ENCODE measurements around the gene YIPF5.

The YIPF5 gene

GRCh38 chr5:144117412-144117811 lies 53.0 kb downstream of the YIPF5 start:
- no peak for DNase-seq (ENCODE audit: low read depth)
- H3K4me3 ChIP-seq (ENCODE audit: control insufficient read depth, low read depth, low read length): no peak overlapping the region
- TF ChIP-seq CTCF (IDR thresholded peaks at IDR 0.05; ENCODE audit: control insufficient read depth, insufficient read depth, low read depth, low read length, missing control alignments): no peak

GRCh38 chr5:144114571-144114970 lies 55.9 kb downstream of the YIPF5 start:
- no peak overlapping the region for H3K4me3 ChIP-seq (ENCODE audit: control insufficient read depth, low read depth, low read length)
- no peak for TF ChIP-seq CTCF (IDR thresholded peaks at IDR 0.05; ENCODE audit: control insufficient read depth, insufficient read depth, low read depth, low read length, missing control alignments)
- no peak for DNase-seq (ENCODE audit: low read depth)

All from AG09309 (cell line).